Measurements from ENCODE around the gene SUMO1.
"Not testable (repeated sequence)": the region's sequence is repeated elsewhere in the genome, so short reads cannot be mapped to it uniquely, and the experiment has no call there.

SUMO1 gene

GRCh38 chr2:202267495-202267894, 29.1 kb upstream of the SUMO1 start:
- no peak for TF ChIP-seq CTCF (IDR thresholded peaks at IDR 0.05; ENCODE audit: low read depth, low read length)
- peak overlapping the region; percentile 83 for H3K4me3 ChIP-seq (ENCODE audit: low read depth, low read length)

- peak within 1 kb of the TSS; percentile 83 for H3K4me3 ChIP-seq (ENCODE audit: low read depth, low read length)
- TF ChIP-seq CTCF (IDR thresholded peaks at IDR 0.05; ENCODE audit: low read depth, low read length): no peak
Measured at GRCh38 chr2:202265467-202266277, 27.3 kb upstream of the SUMO1 start, which contains the start of gene NOP58. Gene NOP58, plus strand, starts transcription at chr2:202265763. Its CDS starts 179 bp downstream, at chr2:202265942.

GRCh38 chr2:202261531-202261930, 23.1 kb upstream of the SUMO1 start:
- H3K4me3 ChIP-seq (ENCODE audit: low read depth, low read length): no peak overlapping the region
- TF ChIP-seq CTCF (IDR thresholded peaks at IDR 0.05; ENCODE audit: low read depth, low read length): no peak

GRCh38 chr2:202251494-202251893, 13.1 kb upstream of the SUMO1 start:
- H3K4me3 ChIP-seq (ENCODE audit: low read depth, low read length): no peak overlapping the region
- no peak for TF ChIP-seq CTCF (IDR thresholded peaks at IDR 0.05; ENCODE audit: low read depth, low read length)

GRCh38 chr2:202249521-202250253, 11.3 kb upstream of the SUMO1 start:
- TF ChIP-seq CTCF (IDR thresholded peaks at IDR 0.05; ENCODE audit: low read depth, low read length): no peak

GRCh38 chr2:202247710-202248109, 9.3 kb upstream of the SUMO1 start:
- H3K4me3 ChIP-seq (ENCODE audit: low read depth, low read length): not testable (repeated sequence)

More at GRCh38 chr2:202249521-202250253, 11.3 kb upstream of the SUMO1 start:
- no peak overlapping the region for H3K4me3 ChIP-seq (ENCODE audit: low read depth, low read length)

- TF ChIP-seq CTCF (IDR thresholded peaks at IDR 0.05; ENCODE audit: low read depth, low read length): no peak
- peak overlapping the region; percentile 95 for H3K4me3 ChIP-seq (ENCODE audit: low read depth, low read length)
Measured at GRCh38 chr2:202237787-202238233, 587 bp downstream of the SUMO1 start.
